H1 (cell line): ENCODE data around the gene RELCH. TPM values are rescaled to one million over a fixed set of nuclear protein-coding genes. Genes with fewer than 3 reads are reported as not detected.
A peak's percentile ranks its signal among the peaks of the same experiment; 100 is the strongest.

Experiments
- ATF2 ChIP-seq: IDR thresholded peaks from 2 replicates; pipeline ENCODE4 v1.6.1; 2012; ENCODE audit warnings: low read length, inconsistent platforms
- BCL11A ChIP-seq, 2 experiments: IDR thresholded peaks; one replicate each; pipeline ENCODE4 v1.6.1; 2011; ENCODE audit warnings: low read depth in 2 of 2, low read length in 2 of 2, mild to moderate bottlenecking in 2 of 2
- CEBPB ChIP-seq: IDR thresholded peaks from 2 replicates; pipeline ENCODE4 v1.6.1; 2012; ENCODE audit warnings: low read depth, low read length
- CREB1 ChIP-seq: IDR thresholded peaks from 2 replicates; pipeline ENCODE4 v1.6.1; 2012; ENCODE audit warnings: inconsistent platforms
- EGR1 ChIP-seq: IDR thresholded peaks from 2 replicates; pipeline ENCODE4 v1.6.1; 2011; ENCODE audit warnings: low read depth, low read length, borderline replicate concordance
- RFX5 ChIP-seq: IDR thresholded peaks from 2 replicates; pipeline ENCODE4 v1.6.1; 2011; ENCODE audit warnings: low read depth, low read length, improper control_type of control experiment, borderline replicate concordance
- RNF2 ChIP-seq: fragments of 200-900, 300-1000 bp; sonication (generic); IDR thresholded peaks from 2 replicates; pipeline ENCODE4 v1.7.1; 2016; ENCODE audit warnings: borderline replicate concordance, low read depth, mild to moderate bottlenecking, antibody characterized with exemption, low read length; ENCODE audit not compliant: poor library complexity, severe bottlenecking; ENCODE audit errors: missing control alignments
- SIN3A ChIP-seq, 2 experiments: IDR thresholded peaks in 1 of 2; conservative IDR thresholded peaks in 1 of 2; 2 replicates each; pipeline ENCODE4 v1.6.1; 2011 to 2012; ENCODE audit warnings: low read length in 2 of 2, improper control_type of control experiment in 1 of 2, low read depth in 1 of 2, mild to moderate bottlenecking in 1 of 2
- USF2 ChIP-seq: IDR thresholded peaks from 2 replicates; pipeline ENCODE4 v1.6.1; 2011; ENCODE audit warnings: low read length, improper control_type of control experiment
- polyA plus RNA-seq, 7 experiments: library from polyadenylated mRNA; depleted of rRNA in 3 of 7; stranded (reverse) in 5 of 7; unstranded in 2 of 7; fragments of >200 nt in 5 of 7; fragments of 200-250 nt in 2 of 7; gene quantifications; 1 replicate in 5 of 7; 2 replicates in 1 of 7; 4 replicates in 1 of 7; pipeline versions ENCODE4 v1.2.1 to v1.2.3, GENCODE V29; 2011 to 2013; ENCODE audit warnings: missing spikeins in 2 of 7, mixed read lengths in 2 of 7
- total RNA-seq: library from RNA; stranded (reverse); fragmentation: NEBNext Ultra II Directional; extraction: Animal tissue kit (Norgen Biotek cat#: 25700); gene quantifications from 2 replicates; pipeline ENCODE4 v1.2.1, GENCODE V29; 2021

RELCH gene
- total and polyA plus RNA-seq, 2 of the 8 experiments (the other 6 are each of a cell fraction or from before 2014, with no cell fraction given), result 7.3 to 26.9 TPM

- TF ChIP-seq ATF2, result no peak
- TF ChIP-seq CEBPB, result no peak
- no peak for TF ChIP-seq RNF2
- TF ChIP-seq USF2, result no peak
- TF ChIP-seq RFX5, result no peak
- no peak for TF ChIP-seq EGR1
- no peak for TF ChIP-seq BCL11A (IDR thresholded peaks at IDR 0.05; ENCODE audit: low read depth in 2 of 2, low read length in 2 of 2)
- no peak; the same call in 1 of the 2 replicates for TF ChIP-seq CREB1
- TF ChIP-seq SIN3A (conservative IDR thresholded peaks at IDR 0.05 in 1 of 2, IDR thresholded peaks at IDR 0.05 in 1 of 2; ENCODE audit: low read depth in 1 of 2, low read length in 2 of 2), result peak; percentile 28 to 79; a peak in 2 of 4 replicates
These were observed at the start of gene RELCH, which contains the start of gene PIGN (continued) for GRCh38 chr18:62186774-62187542.
